Neutrophil (primary cell): ENCODE results near the gene CIRBP.

ENCODE experiments used
- H3K27ac ChIP-seq: fragments of 200-600 bp; sonication (generic); 2 replicates; pipeline ENCODE4 v1.5.1; 2016; ENCODE audit warnings: mild to moderate bottlenecking, moderate library complexity
- H3K27me3 ChIP-seq: fragments of 200-600 bp; sonication (generic); 2 replicates; pipeline ENCODE4 v1.6.0; 2016; ENCODE audit warnings: mild to moderate bottlenecking
- H3K36me3 ChIP-seq: fragments of 200-600 bp; sonication (generic); 2 replicates; pipeline ENCODE4 v1.5.1; 2017
- H3K4me1 ChIP-seq, 2 experiments: fragments of 200-600 bp in 1 of 2; sonication (generic) in 1 of 2; 1 replicate in 1 of 2; 2 replicates in 1 of 2; pipeline versions ENCODE4 v1.5.1 to v1.6.1; 2013 to 2016; ENCODE audit warnings: low read depth in 1 of 2, low read length in 1 of 2, mild to moderate bottlenecking in 1 of 2, moderate library complexity in 1 of 2; ENCODE audit not compliant: control insufficient read depth in 1 of 2, insufficient read depth in 1 of 2
- H3K4me3 ChIP-seq, 2 experiments: fragments of 200-600 bp in 1 of 2; sonication (generic) in 1 of 2; 1 replicate in 1 of 2; 2 replicates in 1 of 2; pipeline ENCODE4 v1.5.1; 2013 to 2016; ENCODE audit warnings: low read depth in 1 of 2, low read length in 1 of 2, mild to moderate bottlenecking in 1 of 2, moderate library complexity in 1 of 2
- H3K9me3 ChIP-seq: fragments of 200-600 bp; sonication (generic); 2 replicates; pipeline ENCODE4 v1.5.1; 2016
- CTCF ChIP-seq: fragments of 200-600 bp; sonication (generic); IDR thresholded peaks from 2 replicates; pipeline ENCODE4 v1.5.1; 2016; ENCODE audit warnings: antibody characterized with exemption

The CIRBP gene

DNA sequence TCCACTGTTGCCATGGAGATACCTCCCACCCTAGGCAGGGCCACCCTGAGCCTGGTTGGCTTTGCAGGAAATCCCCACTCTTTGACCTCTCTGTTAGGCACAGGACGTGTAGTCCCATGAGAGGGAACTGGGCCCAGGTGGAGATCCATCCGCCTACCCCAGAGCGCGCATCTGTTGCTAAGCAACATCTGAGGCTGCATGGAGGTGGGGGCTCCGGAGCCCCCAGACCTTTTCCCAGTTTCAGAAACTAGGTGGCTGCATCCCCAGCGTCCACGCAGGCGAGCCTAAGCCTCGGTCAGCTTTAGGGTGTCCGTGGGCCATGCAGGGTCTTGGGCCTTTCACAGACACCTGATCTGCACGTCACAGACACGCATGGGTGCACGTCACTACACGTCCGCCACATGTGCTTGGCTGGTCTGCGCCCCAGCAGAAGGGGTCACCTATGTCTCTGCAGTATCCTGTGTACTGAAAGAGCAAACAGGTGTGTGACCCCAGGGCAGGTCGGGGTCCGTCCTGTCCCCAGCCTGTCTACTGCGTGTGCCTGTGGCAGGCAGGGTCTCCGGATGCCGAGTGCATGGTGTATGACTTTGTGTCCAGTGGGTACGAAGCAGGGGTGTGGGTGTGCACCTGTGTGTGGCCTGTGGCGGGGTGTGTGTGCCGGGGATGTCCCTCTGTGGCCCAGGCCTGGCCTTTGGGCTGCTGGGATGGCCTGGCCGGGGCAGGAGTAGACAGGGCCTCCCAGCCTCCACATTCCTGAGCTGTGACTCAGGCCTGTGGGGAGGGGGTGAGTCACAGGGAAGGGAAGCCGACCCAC lies 4.1 kb upstream of the CIRBP start:
- Histone ChIP-seq H3K4me3 (no peak overlapping the region), H3K27ac (peak overlapping the region; percentile 90), H3K36me3 (peaks cover 5% of the 10 kb centered on the region), H3K4me1 (peaks cover 75 to 81% of the 10 kb centered on the region in 2 experiments), H3K27me3 (peaks cover 8% of the 10 kb centered on the region), H3K9me3 (no peaks in the 10 kb centered on the region)
- TF ChIP-seq CTCF = no peak

GRCh38 chr19:1265615-1266128 lies 3.5 kb upstream of the CIRBP start:
- no peaks in the 10 kb centered on the region for H3K9me3 ChIP-seq
- peak overlapping the region; percentile 90 for H3K27ac ChIP-seq
- H3K4me1 ChIP-seq = peaks cover 75 to 81% of the 10 kb centered on the region in 2 experiments
- peaks cover 8% of the 10 kb centered on the region for H3K27me3 ChIP-seq
- TF ChIP-seq CTCF = no peak
- H3K4me3 ChIP-seq = peak overlapping the region; percentile 78 to 87
- H3K36me3 ChIP-seq = peaks cover 5% of the 10 kb centered on the region

DNA sequence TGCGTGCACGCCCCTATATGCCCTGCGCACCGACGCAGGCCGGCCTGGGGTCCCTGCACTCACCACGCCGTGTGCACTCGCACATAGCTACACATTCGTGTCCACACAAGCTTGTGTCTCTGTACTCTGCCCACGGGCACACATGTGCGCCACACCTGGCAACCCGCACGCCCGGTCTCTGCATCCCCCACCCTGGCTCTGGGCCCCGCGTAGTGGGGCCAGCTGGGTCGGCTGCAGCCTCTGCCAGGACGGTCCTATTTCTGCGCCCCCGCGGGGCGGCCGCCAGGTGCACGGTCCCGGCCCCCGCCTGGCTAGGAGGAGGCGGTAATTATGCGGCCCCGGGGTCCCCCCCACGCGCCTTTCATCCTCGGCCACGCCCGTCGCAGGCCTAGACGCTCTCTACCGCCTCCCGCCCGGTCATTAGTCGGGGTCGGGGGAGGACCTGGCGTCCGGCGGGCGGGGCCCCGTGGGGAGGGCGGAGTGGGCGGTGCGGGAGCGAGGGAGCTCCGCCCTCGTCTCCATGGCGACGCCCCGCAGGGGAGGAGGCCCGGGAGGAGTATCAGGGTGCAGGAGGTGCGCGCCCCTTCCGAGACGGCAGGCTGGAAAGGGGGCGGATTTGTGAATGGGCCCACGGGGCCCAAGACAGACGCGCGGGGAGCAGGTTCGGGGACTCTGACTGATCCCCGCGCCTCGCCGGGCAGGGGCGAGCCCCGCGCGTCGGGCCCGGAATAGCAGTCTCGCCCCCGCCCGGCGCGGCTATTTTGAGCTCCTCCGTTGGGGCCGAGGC lies 2.8 kb upstream of the CIRBP start:
- peak; percentile 36 for TF ChIP-seq CTCF
- peaks cover 10% of the 10 kb centered on the region for H3K36me3 ChIP-seq
- H3K4me1 ChIP-seq = peaks cover 80 to 87% of the 10 kb centered on the region in 2 experiments
- peak overlapping the region; percentile 90 for H3K27ac ChIP-seq
- H3K27me3 ChIP-seq = peaks cover 8% of the 10 kb centered on the region
- peak overlapping the region; percentile 78 to 87 for H3K4me3 ChIP-seq
- no peaks in the 10 kb centered on the region for H3K9me3 ChIP-seq

- Histone ChIP-seq H3K36me3 (peaks cover 17% of the 10 kb centered on the region), H3K9me3 (no peaks in the 10 kb centered on the region), H3K4me3 (peak overlapping the region; percentile 78 to 87), H3K27me3 (peaks cover 8% of the 10 kb centered on the region), H3K27ac (peak overlapping the region; percentile 90), H3K4me1 (peaks cover 80 to 88% of the 10 kb centered on the region in 2 experiments)
- TF ChIP-seq CTCF = peak; percentile 98
Observed at GRCh38 chr19:1266916-1267476, 2.1 kb upstream of the CIRBP start.

DNA sequence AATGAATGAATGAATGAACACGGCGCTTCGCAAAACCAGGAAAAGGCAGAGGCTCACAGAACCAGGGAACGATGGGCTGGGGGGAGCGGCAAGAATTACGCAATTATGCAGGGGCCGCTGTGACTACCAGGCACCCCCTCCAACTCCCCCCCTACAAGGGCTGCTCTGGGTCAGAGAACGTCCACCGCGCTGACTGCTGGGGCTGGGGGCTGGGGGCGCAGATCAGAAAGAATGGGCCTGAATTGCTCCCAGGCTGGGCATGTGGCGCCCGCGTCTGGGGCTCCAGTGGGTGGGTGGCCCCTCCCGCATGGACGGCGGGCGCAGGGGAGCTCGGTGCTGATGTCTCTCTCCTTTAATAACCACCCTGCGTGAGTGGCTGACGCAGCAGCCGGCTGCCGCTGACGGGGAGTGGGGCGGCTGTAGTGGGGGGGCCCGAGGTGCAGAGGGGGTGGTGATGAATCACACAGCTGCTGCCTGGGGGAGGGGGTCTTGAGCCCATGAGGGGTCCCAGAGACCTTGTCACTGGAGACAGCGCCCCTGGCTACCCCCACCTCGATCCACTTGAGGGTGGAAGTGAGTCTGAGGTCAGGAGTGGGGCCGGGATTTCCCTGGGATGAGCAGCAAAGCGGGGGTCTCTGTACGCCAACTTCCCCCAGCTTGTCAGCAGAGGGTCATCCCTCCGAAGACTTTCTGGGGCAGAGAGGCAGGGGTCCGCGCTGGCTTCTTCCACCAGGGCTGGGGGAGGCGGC lies 1.5 kb upstream of the CIRBP start:
- H3K27ac ChIP-seq = peak overlapping the region; percentile 99
- H3K9me3 ChIP-seq = no peaks in the 10 kb centered on the region
- peaks cover 80 to 88% of the 10 kb centered on the region in 2 experiments for H3K4me1 ChIP-seq
- peak overlapping the region; percentile 78 to 87 for H3K4me3 ChIP-seq
- peaks cover 8% of the 10 kb centered on the region for H3K27me3 ChIP-seq
- peaks cover 24% of the 10 kb centered on the region for H3K36me3 ChIP-seq
- TF ChIP-seq CTCF = no peak
